HG03354 (cell line): ENCODE data around the gene NUMA1.

Experiments used
- ATAC-seq: cut with Tn5 transposase; IDR thresholded peaks from one replicate; pipeline ENCODE4 v1.9.1; 2021; ENCODE audit warnings: mild to moderate bottlenecking; ENCODE audit not compliant: unreplicated experiment, poor library complexity, severe bottlenecking

The NUMA1 gene

GRCh38 chr11:72003776-72004171 is 76.6 kb downstream of the NUMA1 start:
- ATAC-seq = no peak

GRCh38 chr11:72002841-72003775 is 77.2 kb downstream of the NUMA1 start:
- no peak for ATAC-seq

GRCh38 chr11:72001834-72002591 is 78.3 kb downstream of the NUMA1 start:
- no peak for ATAC-seq

DNA sequence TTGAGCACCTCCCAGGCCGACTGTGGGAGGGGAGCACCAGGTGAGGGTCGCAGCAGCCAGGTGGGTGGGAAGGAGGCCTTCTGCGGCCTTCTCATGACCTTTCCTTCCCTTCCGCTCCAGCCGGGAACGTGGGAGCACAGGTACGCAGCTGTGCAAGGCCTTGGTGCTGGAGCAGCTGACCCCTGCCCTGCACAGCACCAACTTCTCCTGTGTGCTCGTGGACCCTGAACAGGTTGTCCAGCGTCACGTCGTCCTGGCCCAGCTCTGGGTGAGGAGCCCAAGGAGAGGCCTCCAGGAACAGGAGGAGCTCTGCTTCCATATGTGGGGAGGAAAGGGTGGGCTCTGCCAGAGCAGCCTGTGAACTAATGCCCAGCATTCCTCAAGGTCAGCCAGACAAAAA is 79.1 kb downstream of the NUMA1 start:
- ATAC-seq = no peak

GRCh38 chr11:72000202-72000867 is 80.0 kb downstream of the NUMA1 start:
- no peak for ATAC-seq

GRCh38 chr11:71999798-72000197 is 80.5 kb downstream of the NUMA1 start:
- ATAC-seq = no peak

DNA sequence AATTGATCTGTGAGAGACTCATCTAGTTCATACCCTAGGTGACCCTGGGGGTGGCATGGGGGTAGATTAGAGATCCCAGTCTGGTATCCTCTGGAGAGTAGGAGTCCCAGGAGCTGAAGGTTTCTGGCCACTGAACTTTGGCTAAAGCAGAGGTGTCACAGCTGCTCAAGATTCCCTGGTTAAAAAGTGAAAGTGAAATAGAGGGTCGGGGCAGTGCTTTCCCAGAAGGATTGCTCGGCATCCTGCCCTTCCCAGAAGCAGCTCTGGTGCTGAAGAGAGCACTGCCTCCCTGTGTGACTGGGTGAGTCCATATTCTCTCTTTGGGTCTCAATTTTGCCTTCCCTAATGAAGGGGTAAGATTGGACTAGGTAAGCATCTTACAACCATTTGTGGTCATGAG is 81.0 kb downstream of the NUMA1 start:
- ATAC-seq = no peak

DNA sequence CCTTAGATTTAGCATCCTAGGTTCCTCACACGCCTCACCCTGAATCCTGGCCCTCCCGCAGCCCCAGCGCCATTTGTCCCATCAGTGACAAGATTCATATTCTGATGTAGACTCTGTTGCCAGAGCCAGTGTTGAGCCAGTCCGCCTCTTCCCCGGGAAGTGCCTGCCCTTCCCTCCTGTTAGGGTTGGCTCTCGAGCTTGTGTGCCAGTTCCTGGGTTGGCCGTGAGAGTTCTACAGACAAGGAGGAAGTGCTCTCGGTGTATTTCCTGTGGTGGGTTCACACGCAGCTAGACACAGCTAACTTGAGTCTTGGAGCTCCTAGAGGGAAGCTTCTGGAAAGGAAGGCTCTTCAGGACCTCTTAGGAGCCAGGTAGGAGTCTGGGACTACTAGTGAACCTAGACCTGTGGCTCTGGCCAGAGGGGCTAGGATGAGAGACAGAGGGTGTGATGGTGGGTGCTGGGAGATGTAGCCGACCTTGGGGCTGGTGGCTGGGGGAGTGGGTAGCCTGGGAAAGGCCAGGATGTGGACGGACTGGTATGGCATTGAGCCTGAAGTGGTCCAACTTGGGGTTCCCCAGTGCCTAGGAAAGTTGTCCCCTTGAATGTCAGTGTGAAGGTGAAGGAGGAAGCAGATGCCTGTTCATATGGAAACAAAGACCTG is 81.6 kb downstream of the NUMA1 start, which contains the start of gene IL18BP:
TSS of gene IL18BP (plus strand) at position 261 of the 662 bp plus-strand sequence. CDS start 1,076 bp downstream, outside the sequence.
- peak; percentile 61 for ATAC-seq

DNA sequence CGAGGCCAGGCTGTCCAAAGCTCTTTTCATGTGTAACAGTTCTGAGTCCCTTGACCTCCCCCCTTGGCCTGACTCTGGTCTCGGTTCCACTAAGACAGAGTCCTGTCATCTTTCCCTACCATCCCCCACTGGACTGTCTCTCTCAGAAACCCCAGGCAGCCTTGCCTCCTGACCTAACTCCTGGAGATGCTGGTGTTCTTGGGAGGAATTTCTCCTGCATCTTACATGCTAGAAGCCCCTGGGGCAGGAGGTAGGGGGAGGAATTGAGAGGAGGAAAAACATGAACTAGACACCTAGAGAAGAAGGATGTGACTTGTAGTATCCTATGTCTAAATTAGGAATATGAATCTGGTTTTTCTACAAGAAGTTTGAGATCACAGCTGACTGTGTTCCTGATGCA is 82.3 kb downstream of the NUMA1 start:
- no peak for ATAC-seq

DNA sequence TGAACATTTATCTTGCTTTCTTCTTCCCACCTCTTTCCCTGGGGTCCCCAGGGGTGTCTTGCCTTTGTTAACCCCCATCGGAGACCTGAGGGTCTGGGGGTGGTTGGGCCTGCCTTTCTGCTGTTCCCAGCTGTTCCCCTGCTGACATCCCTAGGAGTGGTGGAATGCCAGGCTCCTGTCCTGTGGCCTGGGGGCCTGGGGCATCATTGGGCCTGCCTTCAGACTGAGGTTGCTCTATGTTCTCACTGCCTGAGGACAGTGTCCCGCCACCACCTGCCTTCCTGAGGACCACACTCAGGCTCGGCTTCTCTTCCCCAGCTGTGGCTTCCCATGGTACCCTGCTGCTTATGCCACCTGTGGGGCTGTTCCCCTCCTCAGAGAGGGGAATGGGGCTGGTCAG is 82.7 kb downstream of the NUMA1 start:
- no peak for ATAC-seq

GRCh38 chr11:71996946-71997345 is 83.4 kb downstream of the NUMA1 start:
- ATAC-seq = no peak

- no peak for ATAC-seq
Measured at GRCh38 chr11:71996517-71996916, 83.8 kb downstream of the NUMA1 start.

DNA sequence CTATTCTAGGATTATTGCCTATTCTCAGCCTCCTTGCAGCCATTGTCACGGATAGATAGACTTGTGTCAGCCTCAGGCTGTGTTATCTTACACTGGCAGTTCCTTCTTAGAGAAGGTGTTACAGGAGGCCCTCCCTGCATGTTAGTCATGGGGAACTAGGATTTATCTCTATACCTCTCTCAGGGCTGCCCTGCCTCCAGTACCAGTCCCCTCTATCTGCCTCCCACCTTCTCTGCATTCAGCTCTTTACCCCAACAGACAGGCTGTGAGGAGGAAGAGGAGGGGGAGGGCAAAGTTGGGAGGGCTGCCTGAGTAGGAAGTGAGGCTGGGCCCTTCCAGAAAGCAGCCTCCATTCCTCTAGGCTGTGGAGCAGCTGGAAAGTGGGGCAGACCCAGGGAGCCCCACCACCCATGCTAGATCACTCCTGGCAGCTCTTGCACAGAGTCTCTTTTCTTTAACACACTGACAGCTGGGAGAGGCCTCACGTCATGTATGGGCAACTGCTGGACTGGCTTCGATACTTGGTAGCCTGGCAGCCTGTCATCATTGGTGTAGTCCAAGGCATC is 84.5 kb downstream of the NUMA1 start:
- no peak for ATAC-seq

GRCh38 chr11:71994786-71995185 is 85.6 kb downstream of the NUMA1 start:
- no peak for ATAC-seq

DNA sequence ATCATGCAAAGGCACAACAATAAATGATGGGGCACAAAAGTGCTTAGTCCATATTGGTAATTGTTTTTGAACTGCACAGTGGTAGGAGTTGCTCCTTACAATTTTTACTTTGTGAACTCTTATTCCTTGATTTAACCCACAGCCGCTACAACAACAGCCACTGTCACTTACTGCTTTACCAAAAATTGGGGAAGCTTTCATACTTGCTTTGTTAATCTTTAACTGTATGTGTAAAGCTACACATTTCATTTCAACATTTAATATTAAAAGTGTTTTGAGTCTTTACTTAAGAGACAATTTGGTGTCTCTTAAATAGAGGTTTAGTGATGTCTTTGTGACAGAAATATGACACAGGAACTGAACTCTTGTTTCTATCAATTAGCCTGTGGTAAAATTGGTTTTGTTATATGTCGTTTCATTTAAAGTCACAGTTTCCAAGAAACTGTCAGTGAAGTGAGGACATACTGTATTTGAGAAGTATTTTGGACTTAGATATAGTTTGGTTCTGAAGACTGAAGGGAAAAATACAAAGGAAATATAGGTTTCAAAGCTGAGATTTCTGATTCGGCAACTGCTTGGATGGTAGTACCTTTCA is 88.1 kb downstream of the NUMA1 start:
- ATAC-seq = no peak

GRCh38 chr11:71991494-71991893 is 88.8 kb downstream of the NUMA1 start:
- peak; percentile 84 for ATAC-seq

GRCh38 chr11:71990701-71991100 is 89.6 kb downstream of the NUMA1 start:
- no peak for ATAC-seq

DNA sequence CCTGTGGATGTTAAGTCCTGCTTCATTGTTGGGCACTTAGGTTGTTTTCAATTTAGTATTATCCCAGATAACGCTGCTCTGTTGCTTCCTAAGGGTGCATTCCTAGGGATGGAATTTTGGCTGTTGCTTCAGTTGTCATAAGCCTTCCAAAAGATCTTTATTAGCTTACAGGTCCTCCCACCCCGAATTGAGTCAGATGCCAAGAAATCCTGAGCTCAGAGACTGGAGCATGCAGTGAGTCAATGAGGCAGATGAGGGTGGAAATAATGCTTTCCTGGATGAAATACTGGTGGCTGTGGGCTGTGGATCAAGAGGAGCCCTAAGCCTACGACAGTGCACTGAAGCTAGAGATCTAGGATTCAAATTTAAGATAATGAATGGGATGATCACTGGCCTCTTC is 92.3 kb downstream of the NUMA1 start:
- no peak for ATAC-seq

DNA sequence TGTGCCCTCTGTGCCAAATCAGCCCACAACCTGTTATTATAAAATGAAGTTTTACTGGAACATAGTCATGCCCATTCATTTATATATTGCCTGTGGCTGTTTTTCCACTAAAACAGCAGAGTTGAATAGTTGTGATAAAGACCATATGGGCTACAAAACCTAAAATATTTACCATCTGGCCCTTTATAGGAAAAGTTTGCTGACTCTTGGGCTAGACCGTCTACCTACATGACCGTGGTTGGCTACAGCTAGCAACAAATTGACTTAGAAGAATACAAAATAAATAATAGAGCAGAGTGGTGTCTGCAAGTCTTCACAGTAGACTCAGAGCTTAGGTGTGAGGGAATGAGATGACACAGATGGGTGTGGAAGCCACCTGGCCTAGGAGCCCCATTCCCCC is 92.8 kb downstream of the NUMA1 start:
- no peak for ATAC-seq
